ENCODE results near the gene MYCBP. TPM values are rescaled to one million over a fixed set of nuclear protein-coding genes. Genes with fewer than 3 reads are reported as not detected.

Gene MYCBP
- total RNA-seq, 1 experiment from 2014 or later, result 51.9 TPM

GRCh38 chr1:38908821-38909220 lies 35.7 kb upstream of the MYCBP start:
- intact Hi-C loops (cut with micrococcal nuclease; ENCODE audit: unreplicated experiment), result no loop called here
- no peak overlapping the region for H3K4me2 ChIP-seq
- no peak overlapping the region for H3K4me3 ChIP-seq
- no peak overlapping the region for H2AFZ ChIP-seq
- no TSS peak for BruUV-seq (replicated peaks)
- TF ChIP-seq EZH2 (IDR thresholded peaks at IDR 0.05; ENCODE audit: low read depth), result no peak
- TF ChIP-seq, protein P1, sequence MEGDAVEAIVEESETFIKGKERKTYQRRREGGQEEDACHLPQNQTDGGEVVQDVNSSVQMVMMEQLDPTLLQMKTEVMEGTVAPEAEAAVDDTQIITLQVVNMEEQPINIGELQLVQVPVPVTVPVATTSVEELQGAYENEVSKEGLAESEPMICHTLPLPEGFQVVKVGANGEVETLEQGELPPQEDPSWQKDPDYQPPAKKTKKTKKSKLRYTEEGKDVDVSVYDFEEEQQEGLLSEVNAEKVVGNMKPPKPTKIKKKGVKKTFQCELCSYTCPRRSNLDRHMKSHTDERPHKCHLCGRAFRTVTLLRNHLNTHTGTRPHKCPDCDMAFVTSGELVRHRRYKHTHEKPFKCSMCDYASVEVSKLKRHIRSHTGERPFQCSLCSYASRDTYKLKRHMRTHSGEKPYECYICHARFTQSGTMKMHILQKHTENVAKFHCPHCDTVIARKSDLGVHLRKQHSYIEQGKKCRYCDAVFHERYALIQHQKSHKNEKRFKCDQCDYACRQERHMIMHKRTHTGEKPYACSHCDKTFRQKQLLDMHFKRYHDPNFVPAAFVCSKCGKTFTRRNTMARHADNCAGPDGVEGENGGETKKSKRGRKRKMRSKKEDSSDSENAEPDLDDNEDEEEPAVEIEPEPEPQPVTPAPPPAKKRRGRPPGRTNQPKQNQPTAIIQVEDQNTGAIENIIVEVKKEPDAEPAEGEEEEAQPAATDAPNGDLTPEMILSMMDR (conservative IDR thresholded peaks at IDR 0.05), result no peak
- H3K27ac ChIP-seq, result no peak overlapping the region
- H3K4me1 ChIP-seq (replicated peaks; ENCODE audit: insufficient read depth), result no peaks in the 10 kb centered on the region
- H4K20me1 ChIP-seq (ENCODE audit: insufficient read depth), result no peaks in the 10 kb centered on the region
- POLR2A ChIA-PET (ENCODE audit: unreplicated experiment), result no interaction called here
- H3K9me2 ChIP-seq (ENCODE audit: insufficient read depth), result no peaks in the 10 kb centered on the region
- no peaks in the 10 kb centered on the region for H3K79me2 ChIP-seq (ENCODE audit: low read depth)
- CTCF ChIA-PET, result no interaction called here
- no peaks in the 10 kb centered on the region for H3K27me3 ChIP-seq (ENCODE audit: insufficient read depth, low read depth)
- DNase-seq, result no peak
- H3F3A ChIP-seq (ENCODE audit: insufficient read depth, low read depth), result no peaks in the 10 kb centered on the region
- no peaks in the 10 kb centered on the region for H3K9me3 ChIP-seq (ENCODE audit: insufficient read depth, low read depth)
- no peaks in the 10 kb centered on the region for H3K36me3 ChIP-seq (ENCODE audit: low read depth)

DNA sequence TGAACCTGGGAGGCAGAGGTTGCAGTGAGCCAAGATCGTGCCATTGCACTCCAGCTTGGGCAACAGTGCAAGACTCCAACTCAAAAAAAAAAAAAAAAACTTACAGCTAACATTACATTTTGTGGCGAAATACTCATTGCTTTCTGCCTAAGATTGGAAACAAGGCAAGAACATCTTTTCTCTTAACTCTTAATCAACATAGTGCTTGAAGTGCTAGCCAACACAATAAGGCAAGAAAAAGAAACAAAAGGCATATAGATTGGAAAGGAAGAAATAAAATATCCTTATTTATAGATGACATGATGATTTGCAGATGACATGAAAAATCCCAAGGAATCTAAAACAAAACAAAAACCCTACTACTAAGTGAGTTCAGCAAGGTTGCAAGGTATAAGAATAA lies 32.8 kb upstream of the MYCBP start:
- Histone ChIP-seq H3K9me3 (ENCODE audit: insufficient read depth, low read depth) (no peaks in the 10 kb centered on the region), H3K79me2 (ENCODE audit: low read depth) (no peaks in the 10 kb centered on the region), H3K27me3 (ENCODE audit: insufficient read depth, low read depth) (no peaks in the 10 kb centered on the region), H3K36me3 (ENCODE audit: low read depth) (no peaks in the 10 kb centered on the region), H3K9me2 (ENCODE audit: insufficient read depth) (no peaks in the 10 kb centered on the region), H2AFZ (no peak overlapping the region), H3K27ac (no peak overlapping the region), H3K4me1 (replicated peaks; ENCODE audit: insufficient read depth) (no peaks in the 10 kb centered on the region), H3K4me2 (no peak overlapping the region), H3F3A (ENCODE audit: insufficient read depth, low read depth) (no peaks in the 10 kb centered on the region), H4K20me1 (ENCODE audit: insufficient read depth) (no peaks in the 10 kb centered on the region), H3K4me3 (no peak overlapping the region)
- CTCF ChIA-PET, result no interaction called here
- POLR2A ChIA-PET (ENCODE audit: unreplicated experiment), result no interaction called here
- intact Hi-C loops (cut with micrococcal nuclease; ENCODE audit: unreplicated experiment), result no loop called here
- no TSS peak for BruUV-seq (replicated peaks)
- TF ChIP-seq, protein P1 (conservative IDR thresholded peaks at IDR 0.05), result no peak
- no peak for TF ChIP-seq EZH2 (IDR thresholded peaks at IDR 0.05; ENCODE audit: low read depth)
- DNase-seq, result no peak

GRCh38 chr1:38899560-38899959 lies 26.4 kb upstream of the MYCBP start:
- Histone ChIP-seq H3K27ac (no peak overlapping the region), H3F3A (ENCODE audit: insufficient read depth, low read depth) (no peaks in the 10 kb centered on the region), H3K4me3 (no peak overlapping the region), H3K4me1 (replicated peaks; ENCODE audit: insufficient read depth) (no peaks in the 10 kb centered on the region), H3K79me2 (ENCODE audit: low read depth) (no peaks in the 10 kb centered on the region), H3K27me3 (ENCODE audit: insufficient read depth, low read depth) (no peaks in the 10 kb centered on the region), H3K9me3 (ENCODE audit: insufficient read depth, low read depth) (no peaks in the 10 kb centered on the region), H2AFZ (no peak overlapping the region), H4K20me1 (ENCODE audit: insufficient read depth) (no peaks in the 10 kb centered on the region), H3K9me2 (ENCODE audit: insufficient read depth) (no peaks in the 10 kb centered on the region), H3K36me3 (ENCODE audit: low read depth) (no peaks in the 10 kb centered on the region), H3K4me2 (no peak overlapping the region)
- CTCF ChIA-PET, result no interaction called here
- POLR2A ChIA-PET (ENCODE audit: unreplicated experiment), result no interaction called here
- BruUV-seq (replicated peaks), result no TSS peak
- DNase-seq, result no peak
- TF ChIP-seq, protein P1 (conservative IDR thresholded peaks at IDR 0.05), result no peak
- no peak for TF ChIP-seq EZH2 (IDR thresholded peaks at IDR 0.05; ENCODE audit: low read depth)
- intact Hi-C loops (cut with micrococcal nuclease; ENCODE audit: unreplicated experiment), result no loop called here
